Peyer's patch (tissue), 4 donors: ENCODE results near the gene FTO.

Source experiments
- POLR2A ChIP-seq, 2 donors: fragments of 450-650 bp; IDR thresholded peaks; one replicate each; pipeline ENCODE4 v1.5.1; 2017; ENCODE audit warnings: antibody characterized with exemption in 2 of 2, mild to moderate bottlenecking in 2 of 2, moderate library complexity in 2 of 2
- TF ChIP-seq, protein P1 (sequence below), 6 experiments: fragments of 450-650 bp in 4 of 6; fragments of 200-600 bp in 2 of 6; sonication (generic) in 1 of 6; IDR thresholded peaks; one replicate each; pipeline ENCODE4 v1.5.1; 2017 to 2019; ENCODE audit warnings: antibody characterized with exemption in 6 of 6, mild to moderate bottlenecking in 3 of 6, moderate library complexity in 1 of 6

GRCh38 chr16:54165174-54165911, 461.4 kb downstream of the FTO start:
- TF ChIP-seq, protein P1, sequence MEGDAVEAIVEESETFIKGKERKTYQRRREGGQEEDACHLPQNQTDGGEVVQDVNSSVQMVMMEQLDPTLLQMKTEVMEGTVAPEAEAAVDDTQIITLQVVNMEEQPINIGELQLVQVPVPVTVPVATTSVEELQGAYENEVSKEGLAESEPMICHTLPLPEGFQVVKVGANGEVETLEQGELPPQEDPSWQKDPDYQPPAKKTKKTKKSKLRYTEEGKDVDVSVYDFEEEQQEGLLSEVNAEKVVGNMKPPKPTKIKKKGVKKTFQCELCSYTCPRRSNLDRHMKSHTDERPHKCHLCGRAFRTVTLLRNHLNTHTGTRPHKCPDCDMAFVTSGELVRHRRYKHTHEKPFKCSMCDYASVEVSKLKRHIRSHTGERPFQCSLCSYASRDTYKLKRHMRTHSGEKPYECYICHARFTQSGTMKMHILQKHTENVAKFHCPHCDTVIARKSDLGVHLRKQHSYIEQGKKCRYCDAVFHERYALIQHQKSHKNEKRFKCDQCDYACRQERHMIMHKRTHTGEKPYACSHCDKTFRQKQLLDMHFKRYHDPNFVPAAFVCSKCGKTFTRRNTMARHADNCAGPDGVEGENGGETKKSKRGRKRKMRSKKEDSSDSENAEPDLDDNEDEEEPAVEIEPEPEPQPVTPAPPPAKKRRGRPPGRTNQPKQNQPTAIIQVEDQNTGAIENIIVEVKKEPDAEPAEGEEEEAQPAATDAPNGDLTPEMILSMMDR (IDR thresholded peaks at IDR 0.05): no peak
- TF ChIP-seq POLR2A (IDR thresholded peaks at IDR 0.05): no peak
